HG02623 (cell line): ENCODE measurements around the gene DCDC2.
A peak's percentile ranks its signal among the peaks of the same experiment; 100 is the strongest.
"Not testable (repeated sequence)": the region's sequence is repeated elsewhere in the genome, so short reads cannot be mapped to it uniquely, and the experiment has no call there.

ENCODE experiments used
- ATAC-seq: cut with Tn5 transposase; IDR thresholded peaks from one replicate; pipeline ENCODE4 v1.9.1; 2021; ENCODE audit warnings: moderate library complexity; ENCODE audit not compliant: unreplicated experiment

DCDC2 gene

DNA sequence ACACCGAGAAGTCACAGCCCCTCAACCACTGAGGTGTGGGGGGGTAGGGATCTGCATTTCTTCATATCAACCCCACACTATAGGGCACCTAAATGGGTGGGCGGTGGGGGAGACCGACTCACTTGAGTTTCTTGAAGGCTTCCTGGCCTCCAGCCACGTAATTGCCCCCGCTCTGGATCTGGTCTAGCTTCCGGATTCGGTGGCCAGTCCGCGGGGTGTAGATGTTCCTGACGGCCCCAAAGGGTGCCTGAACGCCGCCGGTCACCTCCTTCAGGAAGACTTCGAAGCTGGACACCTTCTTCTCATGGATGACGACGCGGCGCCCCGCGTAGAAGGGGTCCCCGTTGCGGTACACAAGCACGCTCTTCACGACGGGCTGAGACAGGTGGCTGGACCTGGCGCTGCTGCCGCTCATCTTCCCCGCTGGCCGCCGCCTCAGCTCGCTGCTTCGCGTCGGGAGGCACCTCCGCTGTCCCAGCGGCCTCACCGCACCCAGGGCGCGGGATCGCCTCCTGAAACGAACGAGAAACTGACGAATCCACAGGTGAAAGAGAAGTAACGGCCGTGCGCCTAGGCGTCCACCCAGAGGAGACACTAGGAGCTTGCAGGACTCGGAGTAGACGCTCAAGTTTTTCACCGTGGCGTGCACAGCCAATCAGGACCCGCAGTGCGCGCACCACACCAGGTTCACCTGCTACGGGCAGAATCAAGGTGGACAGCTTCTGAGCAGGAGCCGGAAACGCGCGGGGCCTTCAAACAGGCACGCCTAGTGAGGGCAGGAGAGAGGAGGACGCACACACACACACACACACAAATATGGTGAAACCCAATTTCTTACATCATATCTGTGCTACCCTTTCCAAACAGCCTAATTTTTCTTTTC lies at the start of gene DCDC2:
TSS of gene DCDC2 (minus strand) at position 724 of the 883 bp plus-strand sequence. CDS start at position 415, 309 bp downstream.
- ATAC-seq: no peak

DNA sequence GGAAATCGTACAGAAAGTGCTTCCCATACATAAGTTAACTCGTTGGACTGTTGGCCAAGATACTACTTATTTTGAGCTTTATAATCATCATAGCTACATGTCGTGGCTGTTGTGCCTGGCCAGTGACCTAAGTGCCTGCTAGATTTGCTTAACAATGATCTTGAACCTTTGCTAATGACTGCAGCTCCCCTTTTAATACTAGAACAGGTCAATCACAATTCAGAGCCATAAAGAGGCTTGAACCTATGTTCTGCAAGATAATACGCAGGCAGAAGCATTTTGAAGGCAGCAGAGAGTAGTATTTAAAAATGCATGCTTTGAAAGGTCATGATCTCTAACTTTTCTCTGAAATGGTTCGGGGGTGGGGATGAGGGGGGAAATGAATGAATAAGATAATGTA lies 47.4 kb upstream of the DCDC2 start:
- no peak for ATAC-seq

DNA sequence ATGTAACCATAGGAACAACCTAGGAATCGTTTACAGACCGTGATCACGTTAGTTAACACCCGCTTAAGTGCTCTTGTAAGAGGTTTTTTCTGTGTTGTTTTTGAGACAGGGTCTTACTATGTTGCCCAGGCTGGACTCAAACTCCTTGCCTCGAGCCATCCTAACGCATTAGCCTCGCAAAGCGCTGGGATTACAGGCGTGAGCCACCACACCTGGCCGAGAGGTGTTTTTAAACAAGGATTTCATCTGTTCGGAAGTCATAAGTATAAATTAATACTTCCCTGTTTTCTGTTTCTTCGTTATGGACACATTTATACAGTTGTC lies 45.6 kb upstream of the DCDC2 start:
- no peak for ATAC-seq

- peak; percentile 98 for ATAC-seq
These were observed 45.0 kb upstream of the DCDC2 start, which contains the start of gene MRS2 for GRCh38 chr6:24402697-24403500. Gene MRS2, plus strand, starts transcription at chr6:24402936. Its CDS starts 111 bp downstream, at chr6:24403047.

- ATAC-seq: no peak
These were observed 43.6 kb upstream of the DCDC2 start for GRCh38 chr6:24401458-24401857.

DNA sequence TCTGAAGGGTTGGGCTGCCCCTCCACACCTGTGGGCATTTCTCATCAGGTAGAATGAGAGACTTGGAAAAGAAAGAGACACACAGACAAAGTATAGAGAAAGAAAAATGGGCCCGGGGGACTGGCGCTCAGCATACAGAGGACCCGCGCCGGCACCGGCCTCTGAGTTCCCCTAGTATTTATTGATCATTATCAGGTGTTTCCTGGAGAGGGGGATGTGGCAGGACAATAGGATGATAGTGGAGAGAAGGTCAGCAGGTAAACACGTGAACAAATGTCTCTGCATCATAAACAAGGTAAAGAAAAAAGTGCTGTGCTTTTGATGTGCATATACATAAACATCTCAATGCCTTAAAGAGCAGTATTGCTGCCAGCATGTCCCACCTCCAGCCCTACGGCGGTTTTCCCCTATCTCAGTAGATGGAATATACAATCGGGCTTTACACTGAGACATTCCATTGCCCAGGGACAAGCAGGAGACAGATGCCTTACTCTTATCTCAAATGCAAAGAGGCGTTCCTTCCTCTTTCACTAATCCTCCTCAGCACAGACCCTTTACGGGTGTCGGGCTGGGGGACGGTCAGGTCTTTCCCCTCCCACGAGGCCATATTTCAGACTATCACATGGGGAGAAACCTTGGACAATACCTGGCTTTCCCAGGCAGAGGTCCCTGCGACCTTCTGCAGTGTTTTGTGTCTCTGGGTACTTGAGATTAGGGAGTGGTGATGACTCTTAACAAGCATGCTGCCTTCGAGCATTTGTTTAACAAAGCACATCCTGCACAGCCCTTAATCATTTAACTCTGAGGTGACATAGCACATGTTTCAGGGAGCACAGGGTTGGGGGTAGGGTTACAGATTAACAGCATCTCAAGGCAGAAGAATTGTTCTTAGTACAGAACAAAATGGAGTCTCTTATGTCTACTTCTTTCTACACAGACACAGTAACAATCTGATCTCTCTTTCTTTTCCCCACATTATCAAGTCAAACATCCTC lies 42.5 kb upstream of the DCDC2 start:
- not testable (repeated sequence) for ATAC-seq

DNA sequence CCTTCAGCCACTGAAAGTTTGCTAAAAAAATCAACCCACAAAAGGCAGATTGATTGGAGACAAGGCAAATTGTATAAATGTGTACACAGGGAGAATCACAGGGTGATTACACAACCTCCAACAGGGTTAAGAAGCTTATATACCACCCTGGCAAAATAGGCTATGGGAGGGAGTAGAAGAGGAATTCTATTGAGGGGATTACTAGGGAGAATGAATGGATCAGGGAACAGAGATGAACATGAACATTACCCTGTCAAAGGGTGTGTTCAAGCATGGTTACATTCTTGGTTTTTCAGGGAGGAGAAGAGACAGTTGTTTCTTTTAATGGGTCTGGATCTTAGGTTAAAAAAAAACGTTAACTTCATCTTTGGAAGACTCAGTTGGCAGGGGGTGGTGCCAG lies 39.8 kb upstream of the DCDC2 start:
- no peak for ATAC-seq

GRCh38 chr6:24396824-24397223 lies 39.0 kb upstream of the DCDC2 start:
- ATAC-seq: no peak

GRCh38 chr6:24394780-24395437 lies 37.0 kb upstream of the DCDC2 start:
- ATAC-seq: no peak

- no peak for ATAC-seq
These were observed 36.4 kb upstream of the DCDC2 start for GRCh38 chr6:24394061-24394779.

GRCh38 chr6:24391756-24392405 lies 34.0 kb upstream of the DCDC2 start:
- peak; percentile 75 for ATAC-seq

GRCh38 chr6:24391208-24391607 lies 33.3 kb upstream of the DCDC2 start:
- ATAC-seq: no peak

DNA sequence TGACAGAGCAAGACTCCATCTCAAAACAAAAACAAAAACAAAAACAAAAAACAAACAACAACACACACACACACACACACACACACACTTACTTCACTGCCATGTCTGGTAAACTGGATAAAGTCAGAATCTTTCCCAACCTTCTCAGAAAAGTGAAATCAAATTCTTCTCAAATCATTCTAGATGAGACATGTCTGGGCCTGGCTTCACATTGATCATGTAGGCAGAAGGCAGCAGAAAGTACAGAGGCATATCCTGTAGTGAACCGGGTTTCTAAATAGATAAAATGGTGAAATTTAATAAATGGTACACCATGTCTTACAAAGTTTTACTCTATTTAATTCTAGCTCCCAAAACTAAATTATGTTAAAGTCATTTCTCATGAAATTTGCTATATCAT lies 30.0 kb upstream of the DCDC2 start:
- ATAC-seq: no peak

DNA sequence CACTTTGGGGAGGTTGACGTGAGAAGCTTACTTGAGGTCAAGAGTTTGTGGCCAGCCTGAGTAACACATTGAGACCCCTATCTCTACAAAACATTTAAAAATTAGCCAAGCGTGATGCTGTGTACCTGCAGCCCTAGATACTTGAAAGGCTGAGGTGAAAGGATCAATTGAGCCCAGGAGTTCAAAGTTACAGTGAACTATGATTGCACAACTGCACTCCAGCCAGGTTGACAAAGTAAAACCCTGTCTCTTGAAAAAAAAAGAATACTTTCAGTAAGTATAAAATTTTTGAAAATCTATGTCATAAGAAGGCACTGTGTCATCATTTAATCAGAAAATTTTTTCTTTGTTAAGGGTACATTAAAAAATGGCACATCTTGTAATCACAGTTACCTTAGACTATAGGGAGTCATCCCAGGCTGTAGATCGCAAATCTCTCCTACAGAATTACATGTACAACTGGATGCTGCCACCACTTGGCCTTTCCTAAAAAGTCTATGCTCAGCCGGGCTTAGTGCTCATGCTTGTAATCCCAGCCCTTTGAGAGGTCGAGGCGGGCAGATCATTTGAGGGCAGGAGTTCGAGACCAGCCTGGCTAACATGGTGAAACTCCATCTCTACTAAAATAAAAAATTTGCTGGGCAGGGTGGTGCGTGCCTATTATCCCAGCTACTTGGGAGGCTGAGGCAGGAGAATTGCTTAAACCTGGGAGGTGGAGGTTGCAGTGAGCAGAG lies 27.8 kb upstream of the DCDC2 start:
- ATAC-seq: no peak

GRCh38 chr6:24384369-24385130 lies 26.7 kb upstream of the DCDC2 start:
- ATAC-seq: not testable (repeated sequence)

DNA sequence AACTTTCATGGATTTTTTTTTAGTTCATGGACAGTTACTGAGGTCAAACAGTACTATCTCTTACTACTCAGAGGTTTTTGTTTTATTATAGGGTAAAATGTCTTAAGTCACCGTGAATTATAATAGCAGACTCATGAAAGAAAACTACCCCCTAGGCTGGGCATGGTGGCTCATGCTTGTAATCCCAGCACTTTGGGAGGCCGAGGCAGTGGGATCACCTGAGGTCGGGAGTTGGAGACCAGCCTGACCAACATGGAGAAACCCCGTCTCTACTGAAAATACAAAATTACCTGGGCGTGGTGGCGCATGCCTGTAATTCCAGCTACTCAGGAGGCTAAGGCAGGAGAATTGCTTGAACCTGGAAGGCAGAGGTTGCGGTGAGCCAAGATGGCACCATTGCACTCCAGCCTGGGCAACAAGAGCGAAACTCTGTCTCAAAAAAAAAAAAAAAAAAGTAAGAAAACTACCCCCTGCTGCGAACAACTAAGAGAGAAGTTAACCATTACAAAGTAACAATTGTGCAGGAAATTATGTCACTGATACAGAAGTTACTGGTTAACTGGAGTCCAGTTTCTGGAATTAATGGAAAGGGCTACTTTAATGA lies 25.1 kb upstream of the DCDC2 start:
- not testable (repeated sequence) for ATAC-seq

DNA sequence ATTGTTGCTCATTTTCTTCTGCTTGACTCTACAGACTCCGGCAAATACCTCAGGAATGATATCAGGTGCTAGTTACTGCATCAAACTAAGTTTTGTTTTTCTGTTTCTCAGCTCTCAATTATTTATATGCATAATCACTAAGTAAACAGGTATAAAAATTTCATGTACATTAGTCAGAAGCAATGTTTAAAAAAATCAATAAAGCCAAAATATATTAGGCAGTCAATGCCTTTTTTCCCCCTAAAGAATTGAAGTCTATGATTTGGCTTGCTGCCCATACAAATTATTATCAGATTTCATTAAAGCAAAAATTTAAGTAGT lies 24.3 kb upstream of the DCDC2 start:
- ATAC-seq: no peak
